GM12891 (cell line): ENCODE measurements around the gene RFX3.

Experiments used
- POLR2A ChIP-seq: IDR thresholded peaks from 2 replicates; pipeline ENCODE4 v1.6.1; 2011; ENCODE audit warnings: low read depth, low read length, control low read depth
- POLR2AphosphoS5 ChIP-seq: IDR thresholded peaks from 2 replicates; pipeline ENCODE4 v1.6.1; 2011; ENCODE audit warnings: low read depth, low read length, control low read depth
- SPI1 ChIP-seq: IDR thresholded peaks from 2 replicates; pipeline ENCODE4 v1.6.1; 2011; ENCODE audit warnings: low read depth, low read length, control low read depth
- TAF1 ChIP-seq: IDR thresholded peaks from 2 replicates; pipeline ENCODE4 v1.6.1; 2011; ENCODE audit warnings: low read depth, low read length, control low read depth

DNA sequence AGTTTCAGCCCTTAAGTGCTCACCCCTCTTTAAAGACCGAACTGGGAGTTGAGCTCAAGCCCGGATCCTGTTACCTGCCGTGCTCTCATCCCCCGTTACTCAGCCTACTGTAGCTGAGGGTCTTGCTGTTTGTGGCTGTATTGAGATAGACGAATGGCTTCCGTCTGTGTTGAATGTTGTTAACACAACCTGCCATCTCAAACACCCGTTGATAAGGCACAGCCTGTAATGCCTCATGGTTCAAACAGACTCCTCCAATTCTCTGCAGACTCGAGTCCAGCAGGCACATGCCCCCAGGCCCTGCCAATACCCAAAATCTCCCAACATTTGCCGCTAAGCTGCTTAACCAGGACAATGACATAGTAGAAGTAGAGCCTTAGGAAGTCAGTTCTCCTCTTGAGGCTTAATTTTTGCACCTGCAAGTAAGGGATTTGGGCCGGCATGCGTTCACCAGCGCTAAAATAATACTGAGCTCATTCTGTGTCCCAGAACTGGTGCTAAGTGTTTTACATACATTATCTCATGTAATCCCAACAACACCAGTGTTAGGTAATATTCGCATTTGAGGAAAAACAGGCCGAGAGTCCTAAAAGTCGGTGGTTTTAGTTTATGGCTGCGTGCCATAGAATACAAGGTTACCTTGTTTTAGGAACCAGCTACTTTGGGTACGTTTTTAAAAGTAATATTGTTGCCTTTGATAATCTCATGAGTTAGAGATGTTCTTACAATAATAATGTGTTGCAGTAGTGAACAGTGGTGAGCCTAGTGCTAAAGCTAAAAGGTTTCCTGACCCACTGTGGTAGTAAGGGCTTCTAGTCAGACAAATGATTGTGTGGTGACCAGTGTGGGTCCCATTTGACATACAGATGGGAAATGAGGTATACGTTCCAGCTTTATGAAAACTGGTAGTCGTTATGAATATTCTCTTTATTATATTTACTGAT is 1.5 kb upstream of the RFX3 start:
- TF ChIP-seq POLR2AphosphoS5, result 0 out of 2 replicates have a peak, but pooled peaks have one; percentile 16
- no peak for TF ChIP-seq SPI1
- no peak; the same call in 1 of the 2 replicates for TF ChIP-seq POLR2A
- no peak for TF ChIP-seq TAF1
